ENCODE results near the gene CNPY1.

DNA sequence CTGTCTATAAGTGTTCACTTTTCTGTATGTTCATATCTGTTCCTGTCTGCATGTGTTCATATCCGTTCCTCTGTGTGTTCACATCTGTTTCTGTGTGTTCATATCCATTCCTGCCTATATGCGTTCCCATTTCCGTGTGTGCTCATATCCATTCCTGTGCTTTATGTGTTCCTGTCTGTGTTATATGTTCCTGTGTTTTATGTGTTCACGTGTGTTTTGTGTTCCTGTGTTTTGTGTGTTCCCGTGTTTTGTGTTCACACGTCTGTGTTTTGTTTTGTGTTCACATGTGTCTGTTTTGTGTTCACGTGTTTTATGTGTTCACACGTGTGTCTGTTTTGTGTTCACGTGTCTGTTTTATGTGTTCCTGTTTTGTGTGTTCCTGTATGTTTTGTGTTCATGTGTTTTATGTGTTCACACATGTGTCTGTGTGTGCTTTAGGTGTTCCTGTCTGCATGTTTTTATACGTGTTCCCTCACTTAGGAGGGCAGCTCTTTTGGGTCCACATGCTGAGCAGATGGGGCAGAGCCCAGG is 42.2 kb upstream of the CNPY1 start:
- TF ChIP-seq GATA2 (IDR thresholded peaks at IDR 0.05; ENCODE audit: low read depth, low read length) (no peak), GATA3 (IDR thresholded peaks at IDR 0.05; ENCODE audit: low read depth, low read length) (no peak)
